WTC11 (cell line): ENCODE data around the gene NDST3.
A peak's percentile ranks its signal among the peaks of the same experiment; 100 is the strongest.

Source experiments
- JUN ChIP-seq: sonication (generic); formaldehyde crosslinking; IDR thresholded peaks from 2 replicates; pipeline ENCODE4 v1.8.0; 2023; ENCODE audit warnings: mild to moderate bottlenecking, missing genetic modification reagents
- NR1H2 ChIP-seq: sonication (generic); formaldehyde crosslinking; IDR thresholded peaks from 2 replicates; pipeline ENCODE4 v1.9.0; 2021; ENCODE audit warnings: mild to moderate bottlenecking, moderate library complexity, missing genetic modification reagents
- RORB ChIP-seq: fragments of 250-450 bp; sonication (Bioruptor Pico); IDR thresholded peaks from 2 replicates; pipeline ENCODE4 v1.9.0; 2021; ENCODE audit warnings: mild to moderate bottlenecking
- SP1 ChIP-seq: sonication (generic); formaldehyde crosslinking; conservative IDR thresholded peaks from 2 replicates; pipeline ENCODE4 v1.8.1; 2022; ENCODE audit warnings: missing genetic modification reagents
- TCF7 ChIP-seq: sonication (generic); formaldehyde crosslinking; IDR thresholded peaks from 2 replicates; pipeline ENCODE4 v1.8.0; 2022; ENCODE audit warnings: mild to moderate bottlenecking, low read depth, missing genetic modification reagents, moderate library complexity
- ZNF317 ChIP-seq: sonication (generic); formaldehyde crosslinking; IDR thresholded peaks from 2 replicates; pipeline ENCODE4 v1.8.1; 2023; ENCODE audit warnings: low read depth, mild to moderate bottlenecking, moderate library complexity, missing genetic modification reagents, borderline replicate concordance
- TF ChIP-seq, protein P1 (sequence below): fragments of 200-600 bp; IDR thresholded peaks from 2 replicates; pipeline ENCODE4 v1.8.0; 2022; ENCODE audit warnings: antibody characterized with exemption
- TF ChIP-seq, protein P2 (sequence below): sonication (generic); formaldehyde crosslinking; IDR thresholded peaks from 2 replicates; pipeline ENCODE4 v1.8.0; 2022; ENCODE audit warnings: mild to moderate bottlenecking, missing genetic modification reagents
- TF ChIP-seq, protein P3 (sequence below): sonication (generic); formaldehyde crosslinking; IDR thresholded peaks from 2 replicates; pipeline ENCODE4 v1.8.0; 2022; ENCODE audit warnings: mild to moderate bottlenecking, missing genetic modification reagents
- TF ChIP-seq, protein P4 (sequence below): sonication (generic); formaldehyde crosslinking; conservative IDR thresholded peaks from 2 replicates; pipeline ENCODE4 v1.8.1; 2022; ENCODE audit warnings: mild to moderate bottlenecking, missing genetic modification reagents

- TF ChIP-seq, protein P1, sequence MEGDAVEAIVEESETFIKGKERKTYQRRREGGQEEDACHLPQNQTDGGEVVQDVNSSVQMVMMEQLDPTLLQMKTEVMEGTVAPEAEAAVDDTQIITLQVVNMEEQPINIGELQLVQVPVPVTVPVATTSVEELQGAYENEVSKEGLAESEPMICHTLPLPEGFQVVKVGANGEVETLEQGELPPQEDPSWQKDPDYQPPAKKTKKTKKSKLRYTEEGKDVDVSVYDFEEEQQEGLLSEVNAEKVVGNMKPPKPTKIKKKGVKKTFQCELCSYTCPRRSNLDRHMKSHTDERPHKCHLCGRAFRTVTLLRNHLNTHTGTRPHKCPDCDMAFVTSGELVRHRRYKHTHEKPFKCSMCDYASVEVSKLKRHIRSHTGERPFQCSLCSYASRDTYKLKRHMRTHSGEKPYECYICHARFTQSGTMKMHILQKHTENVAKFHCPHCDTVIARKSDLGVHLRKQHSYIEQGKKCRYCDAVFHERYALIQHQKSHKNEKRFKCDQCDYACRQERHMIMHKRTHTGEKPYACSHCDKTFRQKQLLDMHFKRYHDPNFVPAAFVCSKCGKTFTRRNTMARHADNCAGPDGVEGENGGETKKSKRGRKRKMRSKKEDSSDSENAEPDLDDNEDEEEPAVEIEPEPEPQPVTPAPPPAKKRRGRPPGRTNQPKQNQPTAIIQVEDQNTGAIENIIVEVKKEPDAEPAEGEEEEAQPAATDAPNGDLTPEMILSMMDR, result peak; percentile 41; the same call in 1 of the 2 replicates
- no peak for TF ChIP-seq NR1H2 (CRISPR knock-in tag)
- TF ChIP-seq, protein P2, sequence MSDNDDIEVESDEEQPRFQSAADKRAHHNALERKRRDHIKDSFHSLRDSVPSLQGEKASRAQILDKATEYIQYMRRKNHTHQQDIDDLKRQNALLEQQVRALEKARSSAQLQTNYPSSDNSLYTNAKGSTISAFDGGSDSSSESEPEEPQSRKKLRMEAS, result no peak
- TF ChIP-seq JUN, result no peak
- TF ChIP-seq ZNF317, result no peak
- TF ChIP-seq, protein P3, sequence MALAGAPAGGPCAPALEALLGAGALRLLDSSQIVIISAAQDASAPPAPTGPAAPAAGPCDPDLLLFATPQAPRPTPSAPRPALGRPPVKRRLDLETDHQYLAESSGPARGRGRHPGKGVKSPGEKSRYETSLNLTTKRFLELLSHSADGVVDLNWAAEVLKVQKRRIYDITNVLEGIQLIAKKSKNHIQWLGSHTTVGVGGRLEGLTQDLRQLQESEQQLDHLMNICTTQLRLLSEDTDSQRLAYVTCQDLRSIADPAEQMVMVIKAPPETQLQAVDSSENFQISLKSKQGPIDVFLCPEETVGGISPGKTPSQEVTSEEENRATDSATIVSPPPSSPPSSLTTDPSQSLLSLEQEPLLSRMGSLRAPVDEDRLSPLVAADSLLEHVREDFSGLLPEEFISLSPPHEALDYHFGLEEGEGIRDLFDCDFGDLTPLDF (CRISPR knock-in tag), result no peak
- no peak for TF ChIP-seq SP1 (CRISPR knock-in tag)
- TF ChIP-seq, protein P4, sequence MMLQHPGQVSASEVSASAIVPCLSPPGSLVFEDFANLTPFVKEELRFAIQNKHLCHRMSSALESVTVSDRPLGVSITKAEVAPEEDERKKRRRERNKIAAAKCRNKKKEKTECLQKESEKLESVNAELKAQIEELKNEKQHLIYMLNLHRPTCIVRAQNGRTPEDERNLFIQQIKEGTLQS, result no peak
- no peak for TF ChIP-seq TCF7 (CRISPR knock-in tag)
- no peak for TF ChIP-seq RORB
These were observed 42.9 kb downstream of the NDST3 start for GRCh38 chr4:118076958-118077766.
